Kidney epithelial cell (primary cell): Measurements from ENCODE around the gene LMTK2. TPM values are rescaled to one million over a fixed set of nuclear protein-coding genes. Genes with fewer than 3 reads are reported as not detected.

Experiments
- DNase-seq: peaks from one replicate; pipeline ENCODE4 v3.0.0-alpha.2; 2010; ENCODE audit warnings: low read depth
- H3K27me3 ChIP-seq: 2 replicates; pipeline ENCODE4 v1.6.0; 2011; ENCODE audit warnings: low read length; ENCODE audit not compliant: control insufficient read depth, insufficient read depth
- H3K36me3 ChIP-seq: 2 replicates; pipeline ENCODE4 v1.5.1; 2011; ENCODE audit warnings: low read length; ENCODE audit not compliant: control insufficient read depth, insufficient read depth
- H3K4me3 ChIP-seq: 2 replicates; pipeline ENCODE4 v1.5.1; 2011; ENCODE audit warnings: low read depth, mild to moderate bottlenecking, control low read depth, low read length
- CTCF ChIP-seq: IDR thresholded peaks from 2 replicates; pipeline ENCODE4 v1.5.1; 2011; ENCODE audit warnings: mild to moderate bottlenecking, moderate library complexity, low read length, control low read depth, inconsistent platforms; ENCODE audit not compliant: insufficient read depth, poor library complexity, severe bottlenecking
- total RNA-seq: library from RNA; depleted of rRNA; stranded (reverse); fragments of >200 nt; gene quantifications from 2 replicates; pipeline ENCODE4 v1.2.3, GENCODE V29; 2015

Gene LMTK2
- total RNA-seq, 1 donor from 2014 or later = 17.9 TPM

- no peak for DNase-seq
- Histone ChIP-seq H3K36me3 (no peaks in the 10 kb centered on the region), H3K27me3 (no peaks in the 10 kb centered on the region), H3K4me3 (no peak overlapping the region)
- TF ChIP-seq CTCF = no peak
Observed at GRCh38 chr7:98229441-98229840, 122.8 kb downstream of the LMTK2 start.

GRCh38 chr7:98229991-98230745 lies 123.5 kb downstream of the LMTK2 start:
- H3K27me3 ChIP-seq = no peaks in the 10 kb centered on the region
- no peaks in the 10 kb centered on the region for H3K36me3 ChIP-seq
- no peak for DNase-seq
- H3K4me3 ChIP-seq = no peak overlapping the region
- TF ChIP-seq CTCF = no peak

- H3K4me3 ChIP-seq = no peak overlapping the region
- no peak for DNase-seq
- H3K27me3 ChIP-seq = no peaks in the 10 kb centered on the region
- no peak for TF ChIP-seq CTCF
- H3K36me3 ChIP-seq = no peaks in the 10 kb centered on the region
Observed at GRCh38 chr7:98230746-98231471, 124.2 kb downstream of the LMTK2 start.

GRCh38 chr7:98231493-98232262 lies 125.0 kb downstream of the LMTK2 start:
- no peak for DNase-seq
- TF ChIP-seq CTCF = no peak
- H3K4me3 ChIP-seq = no peak overlapping the region
- H3K36me3 ChIP-seq = no peaks in the 10 kb centered on the region
- H3K27me3 ChIP-seq = no peaks in the 10 kb centered on the region

- no peak for TF ChIP-seq CTCF
- no peaks in the 10 kb centered on the region for H3K27me3 ChIP-seq
- no peak overlapping the region for H3K4me3 ChIP-seq
- no peak for DNase-seq
- H3K36me3 ChIP-seq = no peaks in the 10 kb centered on the region
Observed at GRCh38 chr7:98232263-98232585, 125.6 kb downstream of the LMTK2 start.
